Measurements from ENCODE around the gene DHDH.

The DHDH gene

GRCh38 chr19:48966541-48967345, 33.2 kb downstream of the DHDH start:
- DNase-seq (ENCODE audit: low read depth in 2 of 2), result no peak

GRCh38 chr19:48967346-48968178, 34.1 kb downstream of the DHDH start:
- no peak for DNase-seq (ENCODE audit: low read depth in 2 of 2)

GRCh38 chr19:48968179-48968661, 34.7 kb downstream of the DHDH start:
- DNase-seq (ENCODE audit: low read depth in 2 of 2), result no peak

- no peak for DNase-seq (ENCODE audit: low read depth in 2 of 2)
Measured at GRCh38 chr19:48968813-48969218, 35.3 kb downstream of the DHDH start.

GRCh38 chr19:48969276-48970138, 36.0 kb downstream of the DHDH start:
- DNase-seq (ENCODE audit: low read depth in 2 of 2), result no peak

- DNase-seq (ENCODE audit: low read depth in 2 of 2), result no peak
Measured at GRCh38 chr19:48970139-48970766, 36.8 kb downstream of the DHDH start.

GRCh38 chr19:48970923-48971395, 37.5 kb downstream of the DHDH start:
- DNase-seq (ENCODE audit: low read depth in 2 of 2), result peak; percentile 55 to 82

GRCh38 chr19:48975947-48976847, 42.7 kb downstream of the DHDH start:
- no peak for DNase-seq (ENCODE audit: low read depth in 2 of 2)

GRCh38 chr19:48977061-48977460, 43.6 kb downstream of the DHDH start:
- no peak for DNase-seq (ENCODE audit: low read depth in 2 of 2)

- no peak for DNase-seq (ENCODE audit: low read depth in 2 of 2)
Measured at GRCh38 chr19:48982280-48982679, 48.8 kb downstream of the DHDH start.

GRCh38 chr19:48985711-48986110, 52.2 kb downstream of the DHDH start:
- DNase-seq (ENCODE audit: low read depth in 2 of 2), result no peak

- DNase-seq (ENCODE audit: low read depth in 2 of 2), result no peak
Measured at GRCh38 chr19:48986211-48986610, 52.7 kb downstream of the DHDH start.

GRCh38 chr19:48987323-48987722, 53.8 kb downstream of the DHDH start:
- no peak for DNase-seq (ENCODE audit: low read depth in 2 of 2)

GRCh38 chr19:48988286-48988685, 54.8 kb downstream of the DHDH start:
- no peak for DNase-seq (ENCODE audit: low read depth in 2 of 2)

- no peak for DNase-seq (ENCODE audit: low read depth in 2 of 2)
Measured at GRCh38 chr19:48988860-48989259, 55.4 kb downstream of the DHDH start.

- no peak for DNase-seq (ENCODE audit: low read depth in 2 of 2)
Measured at GRCh38 chr19:48989701-48990291, 56.3 kb downstream of the DHDH start.

- DNase-seq (ENCODE audit: low read depth in 2 of 2), result no peak
Measured at GRCh38 chr19:48990400-48990799, 56.9 kb downstream of the DHDH start.

GRCh38 chr19:48991011-48991609, 57.6 kb downstream of the DHDH start:
- no peak for DNase-seq (ENCODE audit: low read depth in 2 of 2)

- DNase-seq (ENCODE audit: low read depth in 2 of 2), result no peak
Measured at GRCh38 chr19:48991873-48992580, 58.5 kb downstream of the DHDH start.

Measured in stimulated activated CD4-positive, alpha-beta T cell treated with anti-CD3 and anti-CD28 coated beads, Interleukin-1b, Interleukin-23, amount 100 ng/mL, for 1 hour (primary cell).